ENCODE results near the gene AICDA.

AICDA gene

DNA sequence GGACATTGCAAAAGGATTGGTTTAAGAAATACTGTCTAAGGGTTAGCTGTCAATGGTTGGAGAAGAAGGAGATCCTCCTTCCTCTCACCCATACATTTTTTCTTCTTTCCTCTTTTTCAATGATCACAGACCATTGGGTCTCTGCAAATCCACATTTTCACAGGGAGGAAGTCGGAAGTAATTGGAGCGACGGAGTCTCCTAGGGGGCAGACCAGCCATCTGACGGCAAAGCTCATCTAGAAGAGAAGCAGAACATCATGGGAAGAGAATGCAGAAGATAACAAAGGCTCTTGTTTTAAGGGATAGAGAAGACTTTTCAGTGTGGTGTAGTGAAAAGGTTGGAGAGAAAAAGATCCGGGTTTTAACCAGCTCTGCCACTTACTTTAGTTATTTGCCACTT is 35.3 kb upstream of the AICDA start:
- Histone ChIP-seq H3K4me3 (ENCODE audit: low read depth, low read length) (no peak overlapping the region), H3K27ac (no peak overlapping the region), H3K27me3 (replicated peaks) (no peaks in the 10 kb centered on the region), H3K36me3 (replicated peaks) (no peaks in the 10 kb centered on the region)
- DNase-seq: no peak
- TF ChIP-seq, protein P1, sequence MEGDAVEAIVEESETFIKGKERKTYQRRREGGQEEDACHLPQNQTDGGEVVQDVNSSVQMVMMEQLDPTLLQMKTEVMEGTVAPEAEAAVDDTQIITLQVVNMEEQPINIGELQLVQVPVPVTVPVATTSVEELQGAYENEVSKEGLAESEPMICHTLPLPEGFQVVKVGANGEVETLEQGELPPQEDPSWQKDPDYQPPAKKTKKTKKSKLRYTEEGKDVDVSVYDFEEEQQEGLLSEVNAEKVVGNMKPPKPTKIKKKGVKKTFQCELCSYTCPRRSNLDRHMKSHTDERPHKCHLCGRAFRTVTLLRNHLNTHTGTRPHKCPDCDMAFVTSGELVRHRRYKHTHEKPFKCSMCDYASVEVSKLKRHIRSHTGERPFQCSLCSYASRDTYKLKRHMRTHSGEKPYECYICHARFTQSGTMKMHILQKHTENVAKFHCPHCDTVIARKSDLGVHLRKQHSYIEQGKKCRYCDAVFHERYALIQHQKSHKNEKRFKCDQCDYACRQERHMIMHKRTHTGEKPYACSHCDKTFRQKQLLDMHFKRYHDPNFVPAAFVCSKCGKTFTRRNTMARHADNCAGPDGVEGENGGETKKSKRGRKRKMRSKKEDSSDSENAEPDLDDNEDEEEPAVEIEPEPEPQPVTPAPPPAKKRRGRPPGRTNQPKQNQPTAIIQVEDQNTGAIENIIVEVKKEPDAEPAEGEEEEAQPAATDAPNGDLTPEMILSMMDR (IDR thresholded peaks at IDR 0.05; ENCODE audit: low read depth, low read length, missing control alignments): no peak
- in situ Hi-C loops (cut with HindIII; ENCODE audit: low pct_ligation_motif_present, low sequenced_read_pairs): no loop called here

DNA sequence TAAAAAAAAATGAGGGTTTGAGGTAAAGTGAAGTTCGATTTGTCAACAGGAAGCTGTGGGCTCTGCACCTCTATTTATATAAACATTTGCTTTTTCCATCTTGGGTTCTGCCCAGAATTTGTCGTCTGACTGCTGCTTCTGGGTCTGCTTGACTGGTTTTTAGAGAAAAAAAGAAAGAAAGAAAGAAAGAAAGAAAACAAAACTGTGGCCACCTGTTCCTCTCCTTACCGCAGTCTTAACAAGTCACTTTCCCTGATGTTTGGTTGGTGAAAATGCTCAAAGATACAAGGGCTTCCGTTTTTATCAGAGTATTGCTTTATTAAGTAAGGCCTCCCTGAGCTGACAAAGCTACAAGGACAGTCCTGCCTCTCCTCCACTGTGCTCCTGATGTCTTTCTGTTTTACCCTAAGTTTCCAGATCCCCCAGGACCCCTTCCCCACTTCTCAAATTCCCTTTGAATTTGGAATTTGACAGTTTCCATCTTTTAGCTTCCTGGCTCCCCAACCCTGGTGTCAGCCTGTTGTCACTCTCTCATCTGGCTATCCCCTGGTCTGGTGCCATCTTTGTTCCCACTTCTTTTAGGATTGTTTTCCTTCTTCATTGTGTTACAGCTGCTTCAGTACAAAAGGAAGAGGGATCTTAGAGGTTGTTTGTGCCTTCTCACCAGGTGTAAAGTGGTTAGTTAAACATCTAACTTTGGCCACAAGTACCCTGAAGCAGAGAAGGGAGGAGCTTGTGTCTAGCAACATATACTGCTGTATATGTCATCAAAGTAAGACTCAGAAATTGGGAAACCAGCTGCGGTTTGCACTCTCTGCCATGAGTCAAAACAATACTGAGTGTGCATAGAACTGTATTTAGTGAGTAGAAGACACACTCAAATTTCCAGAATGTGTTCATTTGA is 31.9 kb upstream of the AICDA start:
- in situ Hi-C loops (cut with HindIII; ENCODE audit: low pct_ligation_motif_present, low sequenced_read_pairs): no loop called here
- Histone ChIP-seq H3K36me3 (replicated peaks) (no peaks in the 10 kb centered on the region), H3K4me3 (ENCODE audit: low read depth, low read length) (no peak overlapping the region), H3K27me3 (replicated peaks) (no peaks in the 10 kb centered on the region), H3K27ac (no peak overlapping the region)
- no peak for DNase-seq
- TF ChIP-seq, protein P1 (IDR thresholded peaks at IDR 0.05; ENCODE audit: low read depth, low read length, missing control alignments): no peak

DNA sequence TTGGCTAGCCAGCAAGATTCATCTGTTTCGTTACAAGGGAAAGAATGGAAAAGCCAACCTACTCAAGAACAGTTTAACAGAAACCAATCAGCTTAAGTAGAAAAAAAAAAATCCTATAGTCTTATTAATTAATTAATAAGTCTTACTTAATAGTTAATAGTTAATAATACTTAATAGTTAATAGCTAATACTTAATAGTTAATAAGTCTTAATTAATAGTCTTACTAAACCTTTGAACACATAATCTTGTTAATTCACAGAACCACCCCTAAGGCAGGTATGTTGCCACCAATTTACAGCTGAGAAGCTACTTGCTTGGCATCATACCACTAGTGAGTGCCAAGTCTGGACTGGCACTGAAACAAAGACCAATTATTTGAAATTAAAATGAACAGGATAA is 30.1 kb upstream of the AICDA start:
- TF ChIP-seq, protein P1 (IDR thresholded peaks at IDR 0.05; ENCODE audit: low read depth, low read length, missing control alignments): no peak
- no peaks in the 10 kb centered on the region for H3K36me3 ChIP-seq (replicated peaks)
- no peak for DNase-seq
- no peaks in the 10 kb centered on the region for H3K27me3 ChIP-seq (replicated peaks)
- in situ Hi-C loops (cut with HindIII; ENCODE audit: low pct_ligation_motif_present, low sequenced_read_pairs): no loop called here
- no peak overlapping the region for H3K27ac ChIP-seq
- no peak overlapping the region for H3K4me3 ChIP-seq (ENCODE audit: low read depth, low read length)

DNA sequence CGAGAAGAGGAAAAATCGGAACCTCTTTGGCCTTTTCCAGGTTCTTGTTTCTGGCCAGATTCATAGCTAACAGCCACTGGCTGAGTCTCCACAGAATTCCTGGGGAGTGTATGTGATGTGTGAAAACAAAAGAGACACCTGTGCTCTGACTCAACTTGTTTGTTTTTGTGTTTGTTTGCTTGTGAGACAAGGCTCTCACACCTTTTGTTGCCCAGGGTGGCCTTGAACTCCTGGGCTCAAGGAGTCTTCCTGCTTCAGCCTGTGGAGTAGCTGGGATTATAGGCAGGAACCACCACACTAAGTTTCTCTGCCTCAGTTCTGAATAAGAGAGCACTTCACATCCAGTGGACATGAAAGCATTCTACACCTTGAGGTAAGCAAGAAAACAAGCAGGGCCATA is 27.3 kb upstream of the AICDA start:
- Histone ChIP-seq H3K27ac (no peak overlapping the region), H3K4me3 (ENCODE audit: low read depth, low read length) (no peak overlapping the region), H3K36me3 (replicated peaks) (no peaks in the 10 kb centered on the region), H3K27me3 (replicated peaks) (no peaks in the 10 kb centered on the region)
- TF ChIP-seq, protein P1 (IDR thresholded peaks at IDR 0.05; ENCODE audit: low read depth, low read length, missing control alignments): no peak
- in situ Hi-C loops (cut with HindIII; ENCODE audit: low pct_ligation_motif_present, low sequenced_read_pairs): no loop called here
- no peak for DNase-seq

DNA sequence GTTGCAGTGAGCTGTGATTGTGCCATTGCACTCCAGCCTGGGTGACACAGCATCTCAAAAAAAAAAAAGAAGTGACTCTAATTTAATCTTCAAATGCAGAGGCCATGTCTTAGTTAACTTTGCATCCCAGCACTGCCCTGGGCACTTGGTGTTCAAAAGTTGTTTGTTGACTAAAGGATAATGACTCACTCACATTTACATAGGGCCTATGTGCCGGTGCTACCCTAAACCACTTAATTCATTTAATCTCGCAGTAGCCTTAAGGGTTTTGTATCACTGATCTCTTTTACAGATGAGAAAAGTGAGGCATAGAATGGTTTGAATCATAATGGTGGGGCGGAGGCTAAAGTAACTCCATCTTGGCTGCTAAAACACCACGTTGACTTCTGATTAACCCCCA is 26.3 kb upstream of the AICDA start:
- H3K27me3 ChIP-seq (replicated peaks): no peaks in the 10 kb centered on the region
- in situ Hi-C loops (cut with HindIII; ENCODE audit: low pct_ligation_motif_present, low sequenced_read_pairs): no loop called here
- no peak overlapping the region for H3K4me3 ChIP-seq (ENCODE audit: low read depth, low read length)
- TF ChIP-seq, protein P1 (IDR thresholded peaks at IDR 0.05; ENCODE audit: low read depth, low read length, missing control alignments): no peak
- DNase-seq: no peak
- no peak overlapping the region for H3K27ac ChIP-seq
- H3K36me3 ChIP-seq (replicated peaks): no peaks in the 10 kb centered on the region
